IPS-NIHi11 (cell line): ENCODE measurements around the gene NEK2.
"Not testable (repeated sequence)": the region's sequence is repeated elsewhere in the genome, so short reads cannot be mapped to it uniquely, and the experiment has no call there.

Experiments used
- DNase-seq: peaks from one replicate; pipeline ENCODE4 v3.0.0; 2012; ENCODE audit warnings: mixed read lengths, low spot score

The NEK2 gene

GRCh38 chr1:211695135-211695816 lies 19.9 kb upstream of the NEK2 start:
- no peak for DNase-seq

GRCh38 chr1:211693911-211694310 lies 18.5 kb upstream of the NEK2 start:
- DNase-seq, result not testable (repeated sequence)

- no peak for DNase-seq
These were observed 13.0 kb upstream of the NEK2 start for GRCh38 chr1:211688421-211688820.

GRCh38 chr1:211687462-211688215 lies 12.2 kb upstream of the NEK2 start:
- DNase-seq, result no peak

GRCh38 chr1:211685823-211686222 lies 10.4 kb upstream of the NEK2 start:
- DNase-seq, result no peak

- DNase-seq, result no peak
These were observed 9.4 kb upstream of the NEK2 start for GRCh38 chr1:211684791-211685190.

- DNase-seq, result no peak
These were observed 8.9 kb upstream of the NEK2 start for GRCh38 chr1:211684331-211684730.

- DNase-seq, result no peak
These were observed 8.2 kb upstream of the NEK2 start for GRCh38 chr1:211683396-211684297.

- not testable (repeated sequence) for DNase-seq
These were observed 6.8 kb upstream of the NEK2 start for GRCh38 chr1:211682186-211682585.

GRCh38 chr1:211680752-211681327 lies 5.4 kb upstream of the NEK2 start:
- peak; percentile 75 for DNase-seq

- no peak for DNase-seq
These were observed 2.2 kb upstream of the NEK2 start for GRCh38 chr1:211677659-211678058.

- DNase-seq, result no peak
These were observed 1.3 kb upstream of the NEK2 start for GRCh38 chr1:211676761-211677160.

- no peak for DNase-seq
These were observed 724 bp upstream of the NEK2 start for GRCh38 chr1:211676106-211676583.

- DNase-seq, result no peak
These were observed 8.3 kb downstream of the NEK2 start for GRCh38 chr1:211667065-211667617.

- no peak for DNase-seq
These were observed 14.7 kb downstream of the NEK2 start for GRCh38 chr1:211660718-211661222.

GRCh38 chr1:211656728-211657127 lies 18.7 kb downstream of the NEK2 start:
- DNase-seq, result no peak

- peak; percentile 82 for DNase-seq
These were observed 20.3 kb downstream of the NEK2 start for GRCh38 chr1:211654838-211655787.

- no peak for DNase-seq
These were observed 21.4 kb downstream of the NEK2 start for GRCh38 chr1:211653959-211654496.

GRCh38 chr1:211653293-211653692 lies 22.1 kb downstream of the NEK2 start:
- no peak for DNase-seq

- no peak for DNase-seq
These were observed 23.1 kb downstream of the NEK2 start for GRCh38 chr1:211652371-211652770.
